Adrenal gland (tissue), 5 donors: ENCODE data around the gene SMG5.

Source experiments
- CTCF ChIP-seq, 6 experiments: fragments of 450-650 bp in 4 of 6; fragments of 200-600 bp in 2 of 6; sonication (generic) in 1 of 6; IDR thresholded peaks; 1 replicate in 5 of 6; 2 replicates in 1 of 6; pipeline versions ENCODE4 v1.5.1 to v1.8.0; 2016 to 2021; ENCODE audit warnings: antibody characterized with exemption in 6 of 6, mild to moderate bottlenecking in 2 of 6, moderate library complexity in 1 of 6
- POLR2A ChIP-seq, 2 donors: fragments of 450-650 bp; IDR thresholded peaks; one replicate each; pipeline ENCODE4 v1.6.1; 2017; ENCODE audit warnings: antibody characterized with exemption in 2 of 2, mild to moderate bottlenecking in 2 of 2, moderate library complexity in 1 of 2
- donor health status: DM: no; HTN: no; CAD: no.

GRCh38 chr1:156257711-156258110 lies 24.9 kb downstream of the SMG5 start:
- no peak for TF ChIP-seq CTCF (IDR thresholded peaks at IDR 0.05)
- TF ChIP-seq POLR2A (IDR thresholded peaks at IDR 0.05): no peak
